Breast epithelium (tissue), 4 donors: Measurements from ENCODE around the gene NCAPG2. TPM values are rescaled to one million over a fixed set of nuclear protein-coding genes. Genes with fewer than 3 reads are reported as not detected.

Experiments
- DNase-seq, 2 donors: peaks; one replicate each; pipeline ENCODE4 v3.0.0-alpha.2; 2019; ENCODE audit warnings: low spot score in 2 of 2
- H3K27ac ChIP-seq, 2 donors: fragments of 200-600 bp; sonication (generic) in 1 of 2; one replicate each; pipeline ENCODE4 v1.5.1; 2016 to 2019; ENCODE audit warnings: mild to moderate bottlenecking in 1 of 2
- H3K27me3 ChIP-seq, 2 donors: fragments of 200-600 bp; sonication (generic) in 1 of 2; one replicate each; pipeline versions ENCODE4 v1.5.1 to v1.6.0; 2017 to 2019; ENCODE audit warnings: control low read depth in 1 of 2, mild to moderate bottlenecking in 1 of 2
- H3K36me3 ChIP-seq: fragments of 200-600 bp; one replicate; pipeline ENCODE4 v1.5.1; 2019
- H3K4me1 ChIP-seq, 2 donors: fragments of 200-600 bp; sonication (generic); one replicate each; pipeline ENCODE4 v1.5.1; 2016 to 2019; ENCODE audit warnings: control low read depth in 1 of 2
- H3K4me3 ChIP-seq, 3 donors: fragments of 200-600 bp; sonication (generic); 1 replicate in 2 of 3; 2 replicates in 1 of 3; pipeline ENCODE4 v1.5.1; 2016 to 2019; ENCODE audit warnings: mild to moderate bottlenecking in 3 of 3, moderate library complexity in 2 of 3
- H3K9me3 ChIP-seq, 2 donors: fragments of 200-600 bp; sonication (generic) in 1 of 2; one replicate each; pipeline ENCODE4 v1.5.1; 2016 to 2019; ENCODE audit warnings: control low read depth in 1 of 2
- POLR2A ChIP-seq: fragments of 450-650 bp; IDR thresholded peaks from one replicate; pipeline ENCODE4 v1.6.1; 2016; ENCODE audit warnings: antibody characterized with exemption, mild to moderate bottlenecking, moderate library complexity
- POLR2AphosphoS5 ChIP-seq, 3 donors: sonication (generic); formaldehyde crosslinking; IDR thresholded peaks; one replicate each; pipeline ENCODE4 v1.6.1; 2017; ENCODE audit warnings: antibody characterized with exemption in 3 of 3
- intact Hi-C: fragments of 100-400 bp; cut with DNase I; formaldehyde crosslinking; loops from one replicate; pipeline ENCODE4 v1.15.1; 2023; ENCODE audit warnings: low total_unique reads
- total RNA-seq, 3 donors: library from RNA; depleted of rRNA; stranded (reverse); fragments of >200 nt; gene quantifications; one replicate each; pipeline ENCODE4 v1.1.0, GENCODE V29; 2016
- TF ChIP-seq, protein P1 (sequence below), 3 donors: fragments of 450-650 bp; IDR thresholded peaks; one replicate each; pipeline ENCODE4 v1.5.1; 2016 to 2017; ENCODE audit warnings: antibody characterized with exemption in 3 of 3, mild to moderate bottlenecking in 3 of 3, moderate library complexity in 3 of 3

NCAPG2 gene
- total RNA-seq, 3 donors from 2014 or later = 9.8 to 12.5 (median 10.4) TPM

DNA sequence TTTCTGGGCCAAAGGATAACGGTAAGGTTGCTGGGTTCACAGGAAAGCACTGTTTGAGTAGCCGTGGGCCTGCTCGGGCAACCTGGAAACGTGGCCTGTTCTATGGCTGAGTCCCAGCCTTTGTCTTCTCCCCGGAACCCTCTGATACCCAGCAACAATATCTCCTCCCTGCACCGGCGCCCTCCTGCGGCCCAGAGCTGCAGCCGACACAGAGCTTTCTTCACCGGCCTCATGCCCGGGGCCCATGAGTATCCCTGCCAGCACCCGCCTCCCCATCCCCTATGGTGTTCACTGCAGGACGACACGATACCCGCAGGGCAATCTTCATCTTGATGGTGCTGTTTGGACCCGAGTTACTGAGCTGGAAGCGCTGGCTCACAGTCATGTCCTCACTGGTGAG, 38.6 kb upstream of the NCAPG2 start:
- Histone ChIP-seq H3K4me1 (no peaks in the 10 kb centered on the region), H3K9me3 (no peaks in the 10 kb centered on the region), H3K27me3 (no peaks in the 10 kb centered on the region), H3K36me3 (peaks cover 8% of the 10 kb centered on the region), H3K4me3 (no peak overlapping the region), H3K27ac (no peak overlapping the region)
- DNase-seq = no peak
- intact Hi-C loops = no loop called here
- TF ChIP-seq POLR2A = no peak
- TF ChIP-seq POLR2AphosphoS5 (IDR thresholded peaks at IDR 0.05) = no peak
- TF ChIP-seq, protein P1, sequence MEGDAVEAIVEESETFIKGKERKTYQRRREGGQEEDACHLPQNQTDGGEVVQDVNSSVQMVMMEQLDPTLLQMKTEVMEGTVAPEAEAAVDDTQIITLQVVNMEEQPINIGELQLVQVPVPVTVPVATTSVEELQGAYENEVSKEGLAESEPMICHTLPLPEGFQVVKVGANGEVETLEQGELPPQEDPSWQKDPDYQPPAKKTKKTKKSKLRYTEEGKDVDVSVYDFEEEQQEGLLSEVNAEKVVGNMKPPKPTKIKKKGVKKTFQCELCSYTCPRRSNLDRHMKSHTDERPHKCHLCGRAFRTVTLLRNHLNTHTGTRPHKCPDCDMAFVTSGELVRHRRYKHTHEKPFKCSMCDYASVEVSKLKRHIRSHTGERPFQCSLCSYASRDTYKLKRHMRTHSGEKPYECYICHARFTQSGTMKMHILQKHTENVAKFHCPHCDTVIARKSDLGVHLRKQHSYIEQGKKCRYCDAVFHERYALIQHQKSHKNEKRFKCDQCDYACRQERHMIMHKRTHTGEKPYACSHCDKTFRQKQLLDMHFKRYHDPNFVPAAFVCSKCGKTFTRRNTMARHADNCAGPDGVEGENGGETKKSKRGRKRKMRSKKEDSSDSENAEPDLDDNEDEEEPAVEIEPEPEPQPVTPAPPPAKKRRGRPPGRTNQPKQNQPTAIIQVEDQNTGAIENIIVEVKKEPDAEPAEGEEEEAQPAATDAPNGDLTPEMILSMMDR (IDR thresholded peaks at IDR 0.05) = no peak

DNA sequence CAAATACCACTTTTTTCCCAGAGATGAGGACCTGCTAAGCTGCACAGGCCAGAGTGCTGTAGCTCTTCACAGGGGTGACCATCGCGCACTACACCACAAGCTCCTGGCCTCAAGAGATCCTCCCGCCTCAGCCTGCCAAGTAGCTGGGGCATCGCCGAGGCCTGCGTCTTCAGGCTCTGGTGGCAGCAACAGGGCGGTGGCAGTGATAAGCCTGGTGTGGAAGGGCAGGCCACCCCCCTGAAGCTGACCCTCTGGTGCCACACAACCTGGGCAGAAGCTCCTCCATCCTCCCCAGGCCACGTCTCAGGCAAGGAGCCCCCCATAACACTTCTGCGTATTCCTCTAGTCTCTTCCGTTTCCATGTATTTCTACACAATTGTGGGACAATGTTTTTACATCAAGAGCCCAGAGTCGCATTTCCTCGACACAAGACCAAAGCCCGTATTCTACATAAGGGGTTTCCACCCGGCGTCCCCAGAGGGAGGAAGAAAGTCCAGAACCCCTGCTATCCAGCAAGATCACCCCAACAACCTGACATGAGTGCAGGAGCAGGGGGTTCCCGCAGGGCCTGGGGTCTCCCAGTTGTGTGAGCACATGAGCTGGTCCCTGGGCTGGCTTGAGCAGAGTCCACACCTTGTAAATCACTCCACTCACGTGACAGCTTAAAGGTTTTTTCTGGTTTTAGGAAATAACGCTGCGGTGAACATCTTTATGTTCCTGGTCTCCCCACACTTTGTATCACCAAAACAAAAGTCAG, 37.6 kb upstream of the NCAPG2 start:
- Histone ChIP-seq H3K36me3 (peaks cover 4% of the 10 kb centered on the region), H3K4me3 (no peak overlapping the region), H3K4me1 (no peaks in the 10 kb centered on the region), H3K27ac (no peak overlapping the region), H3K27me3 (no peaks in the 10 kb centered on the region), H3K9me3 (no peaks in the 10 kb centered on the region)
- TF ChIP-seq POLR2AphosphoS5 (IDR thresholded peaks at IDR 0.05) = no peak
- TF ChIP-seq POLR2A = no peak
- TF ChIP-seq, protein P1 (IDR thresholded peaks at IDR 0.05) = no peak
- intact Hi-C loops = no loop called here
- DNase-seq = no peak

DNA sequence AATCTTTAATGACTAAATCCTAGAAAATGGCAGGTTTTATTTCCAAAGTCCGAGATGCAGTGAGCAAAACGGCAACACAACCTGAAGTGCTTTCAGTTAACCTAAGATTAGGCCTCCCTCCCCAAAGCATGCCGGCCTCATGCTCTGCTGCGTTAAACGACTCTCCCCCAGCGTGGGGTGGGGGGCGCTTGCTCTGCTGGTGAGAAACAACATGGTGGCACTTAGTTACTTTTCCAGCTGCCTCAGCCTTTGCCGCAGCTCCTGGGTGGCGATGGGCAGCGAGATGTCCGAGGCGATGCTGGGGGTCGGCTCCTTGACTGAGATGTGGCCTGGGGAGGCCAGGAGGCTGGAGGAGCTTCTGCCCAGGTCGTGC, 36.7 kb upstream of the NCAPG2 start:
- intact Hi-C loops = no loop called here

DNA sequence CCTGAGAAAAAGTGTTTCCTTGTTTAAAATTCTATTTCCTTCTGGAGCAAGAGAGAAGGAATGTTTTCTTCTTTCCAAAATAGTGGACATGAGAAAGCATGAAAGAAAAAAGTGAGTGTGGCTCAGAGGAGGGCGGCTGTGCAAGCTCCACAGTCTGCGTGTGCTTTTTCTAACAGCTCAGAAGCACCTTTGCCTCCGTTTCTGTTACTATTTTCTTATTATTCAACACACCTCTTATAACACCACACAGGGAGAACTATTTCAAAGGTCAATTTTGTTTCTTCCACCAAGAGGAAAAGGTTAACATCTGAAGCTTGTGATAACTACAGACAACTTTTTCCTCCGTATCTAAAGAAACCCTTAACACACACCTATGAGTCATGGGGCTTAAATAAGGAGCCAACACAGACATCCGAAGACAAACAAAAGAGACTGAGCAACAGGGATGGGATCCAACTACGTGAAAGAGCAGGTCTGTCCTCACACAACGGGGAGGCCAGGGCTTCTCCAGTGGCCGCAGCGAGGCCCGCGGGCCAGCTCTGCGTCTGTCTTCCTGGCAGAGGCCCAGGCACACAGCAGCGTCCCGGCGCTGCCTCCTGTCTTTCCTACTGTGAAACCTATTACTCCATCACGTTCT, 36.2 kb upstream of the NCAPG2 start:
- no peak overlapping the region for H3K27ac ChIP-seq
- peaks cover 4% of the 10 kb centered on the region for H3K36me3 ChIP-seq
- H3K4me1 ChIP-seq = no peaks in the 10 kb centered on the region
- no peak for TF ChIP-seq POLR2AphosphoS5 (IDR thresholded peaks at IDR 0.05)
- TF ChIP-seq, protein P1 (IDR thresholded peaks at IDR 0.05) = no peak
- TF ChIP-seq POLR2A = no peak
- no peaks in the 10 kb centered on the region for H3K27me3 ChIP-seq
- no peaks in the 10 kb centered on the region for H3K9me3 ChIP-seq
- intact Hi-C loops = no loop called here
- no peak for DNase-seq
- H3K4me3 ChIP-seq = no peak overlapping the region

More for the DNA sequence above, 36.7 kb upstream of the NCAPG2 start:
- Histone ChIP-seq H3K4me3 (no peak overlapping the region), H3K9me3 (no peaks in the 10 kb centered on the region), H3K27ac (no peak overlapping the region), H3K4me1 (no peaks in the 10 kb centered on the region), H3K27me3 (no peaks in the 10 kb centered on the region), H3K36me3 (peaks cover 4% of the 10 kb centered on the region)
- no peak for DNase-seq
- TF ChIP-seq, protein P1 (IDR thresholded peaks at IDR 0.05) = no peak
- TF ChIP-seq POLR2A = no peak
- TF ChIP-seq POLR2AphosphoS5 (IDR thresholded peaks at IDR 0.05) = no peak

DNA sequence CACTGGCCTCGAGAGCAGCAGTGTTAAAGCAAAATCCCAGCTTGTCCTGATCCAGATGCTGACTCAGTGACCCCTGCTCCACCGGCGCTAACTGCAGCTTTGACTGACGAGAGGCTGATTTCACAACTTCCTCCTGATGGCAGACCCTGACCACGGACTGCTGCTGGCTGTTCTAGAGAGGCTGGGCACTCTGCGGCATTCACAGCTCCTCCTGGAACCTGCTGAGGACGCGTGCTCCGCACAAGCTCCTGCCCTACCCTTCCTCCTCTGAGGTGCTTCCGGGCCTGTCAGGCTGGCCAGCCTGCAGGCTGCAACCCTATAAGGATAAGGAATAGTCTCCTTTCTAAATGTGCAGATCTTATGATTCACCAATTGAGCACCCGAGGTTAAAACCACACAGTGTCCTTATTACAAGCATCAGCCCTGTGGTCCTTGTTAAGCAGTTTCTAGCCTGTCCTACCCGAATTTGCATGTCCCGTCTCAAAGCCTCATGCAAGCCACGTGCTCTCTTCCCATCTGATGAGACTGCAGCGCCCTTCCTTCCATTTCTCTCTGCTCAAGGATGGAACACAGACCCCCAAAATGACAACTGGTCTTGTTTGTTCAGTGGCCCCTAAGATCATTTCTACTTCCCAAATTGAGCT, 35.5 kb upstream of the NCAPG2 start:
- Histone ChIP-seq H3K4me1 (no peaks in the 10 kb centered on the region), H3K36me3 (peaks cover 4% of the 10 kb centered on the region), H3K9me3 (no peaks in the 10 kb centered on the region), H3K27me3 (no peaks in the 10 kb centered on the region), H3K4me3 (no peak overlapping the region), H3K27ac (no peak overlapping the region)
- TF ChIP-seq, protein P1 (IDR thresholded peaks at IDR 0.05) = no peak
- TF ChIP-seq POLR2A (no peak), POLR2AphosphoS5 (IDR thresholded peaks at IDR 0.05) (no peak)
- intact Hi-C loops = no loop called here
- no peak for DNase-seq
